GM21526 (cell line): ENCODE data around the gene GLIPR1L1.
A peak's percentile ranks its signal among the peaks of the same experiment; 100 is the strongest.

Experiments
- ATAC-seq: cut with Tn5 transposase; IDR thresholded peaks from one replicate; pipeline ENCODE4 v1.9.1; 2021; ENCODE audit warnings: moderate library complexity; ENCODE audit not compliant: unreplicated experiment, low FRiP score

GLIPR1L1 gene, protein sequence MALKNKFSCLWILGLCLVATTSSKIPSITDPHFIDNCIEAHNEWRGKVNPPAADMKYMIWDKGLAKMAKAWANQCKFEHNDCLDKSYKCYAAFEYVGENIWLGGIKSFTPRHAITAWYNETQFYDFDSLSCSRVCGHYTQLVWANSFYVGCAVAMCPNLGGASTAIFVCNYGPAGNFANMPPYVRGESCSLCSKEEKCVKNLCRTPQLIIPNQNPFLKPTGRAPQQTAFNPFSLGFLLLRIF

DNA sequence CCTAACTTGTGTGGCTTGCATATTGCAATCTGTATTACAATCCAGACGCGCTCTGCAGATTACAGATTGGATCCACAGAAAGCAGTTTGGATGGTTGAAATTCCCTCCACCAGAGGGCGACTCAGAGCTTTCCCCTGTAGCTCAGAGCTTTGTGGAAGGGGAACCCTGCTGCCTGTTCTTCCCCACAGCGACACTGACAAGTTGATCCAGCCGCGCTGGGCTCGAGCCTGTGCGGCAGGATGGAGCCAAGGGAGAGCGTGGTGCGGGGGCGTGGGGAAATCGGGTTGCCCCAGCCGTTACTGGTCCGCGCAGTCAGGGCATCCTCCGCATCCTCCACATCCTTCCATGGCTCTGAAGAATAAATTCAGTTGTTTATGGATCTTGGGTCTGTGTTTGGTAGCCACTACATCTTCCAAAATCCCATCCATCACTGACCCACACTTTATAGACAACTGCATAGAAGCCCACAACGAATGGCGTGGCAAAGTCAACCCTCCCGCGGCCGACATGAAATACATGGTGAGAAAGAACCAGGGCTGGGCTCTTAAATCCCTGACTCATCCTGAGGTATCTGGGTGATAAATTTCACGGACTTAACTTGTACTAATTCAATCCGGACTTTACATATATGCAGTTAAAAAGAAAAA, at the start of gene GLIPR1L1:
Gene GLIPR1L1 (plus strand): TSS at position 287 of the 647 bp plus-strand sequence. CDS start 59 bp downstream, at position 346.
- peak; percentile 61 for ATAC-seq

DNA sequence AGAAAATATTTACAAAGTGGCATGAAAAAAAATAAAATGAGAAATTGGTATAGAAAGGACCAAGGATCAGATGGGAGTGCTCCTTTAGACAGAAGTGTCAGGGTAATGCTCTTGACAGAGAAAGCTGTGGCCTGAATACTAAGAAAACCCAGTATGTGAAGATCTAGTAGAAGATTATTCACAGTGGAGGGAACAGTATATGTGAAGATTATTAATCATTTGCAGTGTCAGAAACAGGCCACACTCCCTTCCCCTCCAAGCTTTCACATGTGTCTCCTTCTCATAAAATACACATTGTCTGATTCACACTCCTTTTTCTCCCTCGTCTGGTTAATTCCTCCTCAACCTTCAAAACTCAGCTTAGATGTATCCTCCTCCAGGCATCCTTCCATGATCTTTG, 45.6 kb upstream of the GLIPR1L1 start:
- ATAC-seq = no peak

DNA sequence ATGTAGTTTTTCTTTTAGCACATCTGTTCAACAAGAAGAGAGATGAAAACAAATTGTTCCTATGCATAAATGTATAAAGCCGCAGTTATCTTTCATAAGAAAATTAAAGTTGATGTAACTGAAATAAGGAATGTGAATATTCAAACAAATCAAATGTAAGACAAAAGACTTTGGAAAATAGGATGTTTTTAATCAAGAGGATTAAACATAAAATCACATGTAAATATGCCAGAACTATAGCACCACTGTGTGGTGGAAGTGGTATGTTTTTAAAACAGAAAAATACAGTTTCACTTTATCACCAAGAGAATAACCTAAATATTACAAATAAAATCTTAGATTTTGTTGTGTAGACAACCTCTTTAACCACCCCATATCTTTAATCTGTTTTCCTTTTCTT, 44.7 kb upstream of the GLIPR1L1 start:
- no peak for ATAC-seq

DNA sequence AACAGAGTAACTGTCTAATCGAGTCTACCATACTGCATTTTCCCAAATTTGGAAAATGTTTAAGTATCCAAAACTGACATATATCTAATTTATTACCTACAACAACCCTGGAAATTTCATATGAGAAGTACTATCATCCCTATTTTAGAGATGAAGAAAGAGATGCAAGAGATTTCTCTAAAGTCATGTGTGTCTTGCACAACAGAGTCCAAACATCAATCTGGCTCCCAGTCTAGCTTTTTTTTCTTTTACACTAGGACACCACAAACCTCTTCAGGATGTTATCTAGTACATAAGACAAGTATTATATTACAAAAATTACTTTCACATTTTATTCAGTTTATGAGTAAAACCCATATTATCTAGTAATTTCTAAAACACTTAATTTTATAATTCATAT, 43.5 kb upstream of the GLIPR1L1 start:
- no peak for ATAC-seq

DNA sequence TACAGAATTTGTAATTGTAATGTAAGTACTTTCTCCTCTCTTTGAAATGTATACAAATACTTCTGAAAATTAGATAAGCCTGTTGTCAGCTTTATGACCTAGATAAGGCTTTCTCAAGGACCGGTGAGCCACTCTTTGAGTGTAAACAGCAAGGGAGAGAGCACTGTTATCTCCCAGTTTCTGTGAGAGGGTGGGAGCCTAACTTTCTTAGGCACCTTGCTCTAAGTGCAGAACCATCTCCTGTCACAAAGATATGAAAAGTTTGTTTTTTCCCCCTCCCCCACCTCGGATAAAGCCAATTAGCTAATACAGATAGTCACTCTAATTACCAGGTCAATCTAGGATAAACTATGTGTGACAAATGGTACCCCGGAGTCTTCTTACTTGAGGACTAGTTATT, 40.1 kb upstream of the GLIPR1L1 start:
- ATAC-seq = no peak

DNA sequence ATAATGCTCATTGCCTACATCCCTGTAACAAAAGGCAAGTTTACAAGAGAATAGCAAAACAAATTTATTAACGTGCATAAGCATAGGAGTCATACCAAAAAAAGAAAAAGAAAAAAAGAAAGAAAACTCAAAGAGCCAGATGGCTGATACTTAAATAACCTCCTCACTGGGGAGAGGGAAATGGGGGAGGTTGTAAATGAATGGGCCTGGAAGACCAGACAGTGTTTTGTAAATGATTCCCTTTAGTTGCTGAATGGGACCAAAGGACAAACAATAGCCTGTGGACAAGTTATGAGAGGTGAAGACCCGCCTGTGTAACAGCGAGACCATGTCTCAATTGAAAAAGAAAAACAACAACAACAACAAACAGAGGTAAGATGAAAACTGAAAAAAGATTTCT, 39.7 kb upstream of the GLIPR1L1 start:
- ATAC-seq = no peak

DNA sequence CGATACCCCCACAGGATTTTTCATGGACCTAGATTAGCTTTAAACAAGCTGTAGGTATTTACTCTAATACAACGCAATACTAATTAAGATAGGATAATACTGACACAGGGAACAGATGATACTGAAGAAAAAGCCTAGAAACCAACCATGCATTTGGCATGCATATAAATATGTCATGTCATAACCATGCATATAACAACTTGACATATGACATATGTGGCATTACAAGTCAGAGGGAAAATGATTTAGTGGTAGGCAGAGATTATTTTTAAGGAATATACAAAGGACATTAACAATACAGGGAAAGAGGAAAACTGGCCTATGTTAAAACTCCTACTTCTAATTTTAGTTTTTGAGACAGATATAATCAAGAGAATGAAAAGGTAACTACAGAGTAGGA, 32.2 kb upstream of the GLIPR1L1 start:
- no peak for ATAC-seq

DNA sequence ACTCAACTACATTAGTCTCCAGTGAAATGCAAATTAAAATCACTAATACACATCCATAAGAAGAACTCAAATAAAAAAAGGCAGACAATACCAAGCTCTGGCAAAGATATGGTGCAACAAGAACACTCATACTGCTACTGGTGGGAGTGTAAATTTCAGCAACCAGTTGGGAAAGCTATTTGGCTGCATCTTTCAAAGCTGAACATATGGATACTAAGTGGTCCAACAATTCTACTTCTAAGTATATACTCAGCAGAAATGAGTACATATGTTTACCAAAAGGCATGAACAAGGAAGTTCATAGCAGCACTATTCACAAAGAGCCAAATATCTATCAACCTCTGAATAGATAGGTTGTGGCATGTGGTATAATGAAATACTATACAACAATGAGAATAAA, 31.7 kb upstream of the GLIPR1L1 start:
- ATAC-seq = no peak

DNA sequence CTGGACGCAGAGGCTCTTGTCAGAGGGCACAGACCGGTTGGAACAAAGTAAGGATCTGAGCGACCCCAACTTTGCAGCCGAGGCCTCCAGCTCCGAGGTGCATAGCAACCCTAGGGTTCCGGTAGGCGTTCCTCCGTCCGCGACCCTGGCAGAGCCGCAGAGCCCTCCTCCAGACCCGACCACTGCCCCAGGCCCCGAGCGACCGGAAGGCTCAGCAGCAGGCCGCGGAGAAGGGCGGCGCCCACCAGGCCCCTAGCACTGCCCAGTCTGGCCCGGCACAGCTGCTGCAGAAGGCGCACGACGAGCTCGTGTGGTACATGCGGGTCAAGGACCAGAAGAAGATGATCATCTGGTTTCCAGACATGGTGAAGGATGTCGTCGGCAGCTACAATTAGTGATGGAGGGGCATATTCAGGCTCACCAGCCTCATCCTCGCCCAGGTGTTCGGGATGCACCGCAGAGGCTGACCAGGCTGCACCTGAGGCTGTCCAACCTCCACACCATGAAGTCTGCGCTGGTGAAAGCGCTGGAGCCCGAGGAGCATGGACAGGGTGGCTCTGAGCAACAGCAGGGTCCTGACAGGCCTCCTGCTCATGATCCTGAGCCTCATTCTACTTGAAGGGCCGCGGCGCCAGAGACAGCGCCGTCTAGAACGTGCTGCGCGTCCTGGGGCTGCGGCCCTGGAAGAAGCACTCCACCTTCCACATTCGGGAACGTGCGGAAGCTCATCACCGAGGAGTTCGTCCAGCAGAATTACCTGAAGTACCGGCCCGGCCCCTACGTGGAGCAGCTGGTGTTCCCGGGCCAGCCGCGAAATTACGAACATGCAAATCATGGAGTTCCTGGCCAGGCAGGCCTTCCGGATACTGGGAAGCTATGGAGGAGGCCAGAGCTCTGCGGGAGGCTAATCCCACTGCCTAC, 28.8 kb upstream of the GLIPR1L1 start:
- no peak for ATAC-seq

DNA sequence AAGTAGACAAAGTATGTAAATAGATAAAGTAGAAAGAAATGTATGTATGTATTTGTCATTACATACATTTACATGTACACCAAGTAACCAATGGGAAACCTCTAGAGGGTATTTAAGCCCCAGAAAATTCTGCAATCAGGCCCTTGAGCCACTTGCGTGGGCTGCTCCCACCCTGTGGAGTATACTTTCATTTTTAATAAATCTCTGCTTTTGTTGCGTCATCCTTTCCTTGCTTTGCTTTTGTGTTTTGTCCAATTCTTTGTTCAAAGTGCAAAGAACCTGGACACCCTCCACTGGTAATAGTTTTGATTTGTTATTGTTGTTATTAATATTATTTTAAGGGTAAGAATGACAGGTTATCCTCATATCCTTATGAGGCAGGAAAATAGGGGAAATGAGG, 26.2 kb upstream of the GLIPR1L1 start:
- no peak for ATAC-seq

DNA sequence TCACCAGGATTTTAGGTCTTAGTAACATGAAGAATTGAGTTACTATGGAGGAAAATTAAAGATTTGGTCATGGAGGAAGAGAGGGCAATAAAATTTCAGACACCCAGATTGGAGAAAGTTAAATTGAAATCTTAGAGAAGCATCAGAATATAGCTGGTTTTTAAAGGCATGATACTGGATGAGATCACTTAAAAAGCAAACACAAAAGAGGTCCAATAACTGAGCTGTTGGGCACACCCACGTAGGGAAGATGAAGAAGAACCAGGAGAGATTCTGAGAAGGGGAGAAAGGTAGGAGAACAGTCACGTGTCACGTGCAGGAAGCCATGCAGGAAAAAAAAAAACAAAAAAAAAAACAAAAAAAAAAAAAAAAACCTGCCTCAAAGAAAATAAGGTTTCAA, 23.1 kb upstream of the GLIPR1L1 start:
- no peak for ATAC-seq

DNA sequence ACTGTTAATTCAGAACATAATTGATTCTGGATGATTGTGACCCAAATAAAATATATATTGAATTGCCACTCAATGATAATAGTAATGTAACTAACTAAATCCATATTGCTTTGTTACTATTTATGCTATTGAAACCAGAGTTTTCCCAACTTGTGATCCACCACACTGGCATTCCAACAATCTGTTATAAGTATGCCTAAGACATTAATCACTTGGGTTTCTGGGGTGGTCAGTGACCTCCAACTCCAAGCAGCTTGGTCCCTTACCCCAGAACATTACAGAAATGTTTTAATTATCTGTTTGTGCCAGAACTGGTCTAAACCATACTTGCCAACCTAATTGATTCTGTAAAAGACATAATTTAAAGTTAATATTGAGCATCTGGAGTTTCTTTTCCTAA, 19.0 kb upstream of the GLIPR1L1 start:
- ATAC-seq = no peak

DNA sequence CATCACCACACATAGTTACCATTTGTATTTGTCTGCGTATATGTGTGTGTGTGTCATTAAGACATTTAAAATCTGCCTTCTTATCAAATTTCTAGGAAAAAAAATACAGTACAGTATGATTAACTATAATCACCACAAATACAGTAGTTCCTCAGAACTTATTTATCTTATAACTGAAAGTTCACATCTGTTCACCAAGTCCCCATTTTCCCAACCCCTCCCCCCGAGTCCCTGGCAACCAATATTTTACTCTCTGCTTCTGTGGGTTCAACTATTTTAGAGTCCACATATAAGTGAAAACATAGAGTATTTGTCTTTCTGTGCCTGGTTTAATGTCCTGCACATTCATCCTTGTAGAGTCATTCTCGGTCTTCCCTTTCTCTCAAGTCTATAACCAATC, 16.7 kb upstream of the GLIPR1L1 start:
- ATAC-seq = no peak

DNA sequence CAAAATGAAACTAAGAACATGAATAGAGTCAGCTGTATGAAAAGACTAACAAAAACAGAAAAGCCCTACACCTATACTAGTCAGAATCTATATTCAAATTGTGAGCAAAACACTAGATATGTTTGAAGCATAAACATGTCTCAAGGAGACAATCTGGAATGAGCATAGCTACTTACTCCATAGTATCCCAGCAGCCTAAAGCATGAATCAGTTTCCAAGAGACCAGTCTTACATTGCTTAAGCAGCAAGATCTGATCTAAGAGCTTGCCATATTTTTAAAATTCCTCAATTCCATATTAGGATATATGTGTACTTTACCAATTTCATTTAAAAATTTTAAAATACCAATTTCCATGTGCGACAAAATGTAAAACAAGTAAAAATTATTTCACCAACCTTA, 12.0 kb upstream of the GLIPR1L1 start:
- ATAC-seq = no peak

DNA sequence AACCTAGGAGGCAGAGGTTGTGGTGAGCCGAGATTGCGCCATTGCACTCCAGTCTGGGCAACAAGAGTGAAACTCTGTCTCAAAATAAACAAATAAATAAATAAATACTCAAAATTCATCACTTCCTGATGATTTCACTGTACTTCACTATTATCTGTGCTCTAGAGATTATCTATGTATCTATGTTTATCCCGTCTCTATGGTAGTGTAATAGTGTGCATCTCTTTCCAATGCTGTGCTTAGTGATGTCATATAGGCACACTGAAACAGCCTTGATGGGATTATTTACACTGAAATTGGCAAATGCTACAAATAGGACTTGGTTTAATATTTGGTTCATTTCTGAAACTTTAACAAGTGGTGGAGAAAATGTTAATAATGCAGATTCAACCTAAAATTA, 10.8 kb upstream of the GLIPR1L1 start:
- ATAC-seq = no peak

DNA sequence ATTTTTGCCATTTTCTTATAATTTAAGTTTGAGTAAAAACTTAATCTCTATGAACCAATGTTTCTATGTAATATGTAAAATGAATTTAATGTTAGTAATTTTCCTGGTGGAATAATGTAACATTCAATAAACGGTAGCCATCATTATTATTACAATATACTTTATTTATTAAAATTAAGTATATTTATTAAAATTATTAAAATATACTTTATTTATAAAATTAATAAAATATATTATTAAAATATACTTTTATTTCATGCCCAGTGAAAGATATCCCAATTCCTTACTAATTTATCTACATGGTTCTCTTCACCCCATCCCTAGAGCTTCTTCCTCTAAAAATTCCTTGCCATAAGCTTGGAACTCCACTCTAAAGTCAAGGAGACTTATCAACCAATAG, 6.8 kb upstream of the GLIPR1L1 start:
- ATAC-seq = no peak

DNA sequence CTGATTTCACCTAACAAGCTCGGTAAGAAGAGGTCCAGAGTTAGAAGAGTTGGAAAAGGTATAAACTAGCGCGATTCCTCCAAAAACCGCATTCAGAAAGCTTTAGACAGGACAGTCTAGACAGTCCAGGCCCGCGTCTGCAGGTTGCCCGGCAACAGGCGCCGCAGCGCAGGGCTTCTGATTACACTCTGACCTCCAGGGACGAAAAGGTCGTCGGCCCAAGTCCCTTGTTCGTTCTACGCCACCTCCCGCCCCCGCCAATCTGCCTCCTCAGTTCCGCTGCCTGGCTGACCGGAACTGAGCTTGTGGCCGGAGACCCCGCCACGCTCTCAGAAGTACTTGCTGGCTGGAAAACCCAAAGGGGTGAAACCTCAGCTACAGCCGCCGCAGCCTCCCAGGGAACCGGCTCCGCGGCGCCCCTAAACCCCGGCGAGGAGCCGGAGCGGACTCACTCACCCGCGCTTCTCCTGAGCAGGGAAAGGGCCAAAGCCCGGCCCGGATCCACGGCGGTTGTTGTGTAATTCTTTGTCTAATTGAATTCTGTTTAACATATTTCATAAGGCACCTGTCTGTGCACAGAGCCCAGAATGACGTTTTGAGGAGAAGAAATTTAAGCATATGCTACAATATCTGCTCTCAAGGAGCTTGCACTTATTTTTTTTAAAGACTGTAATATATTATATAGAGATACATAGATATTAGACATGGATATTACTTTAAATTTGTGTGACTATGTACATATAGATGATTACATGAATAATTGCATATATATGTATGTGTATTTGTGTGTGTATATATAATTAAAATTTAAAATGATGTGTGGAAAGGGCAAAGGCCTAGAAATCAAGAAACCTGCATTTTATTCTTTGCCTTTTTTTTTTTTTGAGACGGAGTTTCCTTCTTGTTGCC, 4.3 kb upstream of the GLIPR1L1 start, which contains the start of gene CAPS2:
Gene CAPS2 (minus strand): TSS at position 407 of the 909 bp plus-strand sequence. CDS start 3,826 bp downstream, outside the sequence.
- ATAC-seq = peak; percentile 91

DNA sequence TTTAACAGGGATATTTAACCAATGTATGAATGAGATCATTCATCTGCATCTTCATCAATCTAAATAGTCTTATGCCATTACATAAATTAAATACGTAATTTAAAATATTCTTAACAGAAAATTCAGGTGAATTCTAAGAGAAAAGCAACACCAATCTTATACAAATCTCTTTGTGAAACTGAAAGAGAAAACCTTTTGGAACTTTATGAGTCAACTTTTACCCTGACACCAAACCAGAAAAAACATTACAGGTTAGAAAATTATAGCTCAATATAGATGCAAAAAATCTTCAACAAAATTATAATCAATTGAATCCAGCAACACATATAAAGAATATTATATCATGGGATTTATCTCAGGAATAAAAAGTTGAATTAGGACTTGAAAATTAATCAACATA, 3.4 kb downstream of the GLIPR1L1 start:
- ATAC-seq = peak; percentile 56

DNA sequence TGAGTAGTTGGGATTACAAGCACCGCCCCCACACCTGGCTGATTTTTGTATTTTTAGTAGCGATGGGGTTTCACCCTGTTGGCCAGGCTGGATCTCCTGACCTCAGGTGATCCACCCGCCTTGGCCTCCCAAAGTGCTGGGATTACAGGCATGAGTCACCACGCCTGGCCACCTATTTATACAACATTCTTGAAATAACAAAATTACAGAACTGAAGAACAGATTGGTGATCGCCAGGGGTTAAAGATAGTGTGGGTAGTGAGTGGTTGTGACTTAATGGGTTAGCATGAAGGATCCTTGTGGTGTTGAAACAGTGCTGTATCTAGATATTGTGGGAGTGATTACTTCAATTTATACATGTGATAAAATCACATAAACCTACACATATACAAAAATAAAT, 7.4 kb downstream of the GLIPR1L1 start:
- ATAC-seq = no peak

DNA sequence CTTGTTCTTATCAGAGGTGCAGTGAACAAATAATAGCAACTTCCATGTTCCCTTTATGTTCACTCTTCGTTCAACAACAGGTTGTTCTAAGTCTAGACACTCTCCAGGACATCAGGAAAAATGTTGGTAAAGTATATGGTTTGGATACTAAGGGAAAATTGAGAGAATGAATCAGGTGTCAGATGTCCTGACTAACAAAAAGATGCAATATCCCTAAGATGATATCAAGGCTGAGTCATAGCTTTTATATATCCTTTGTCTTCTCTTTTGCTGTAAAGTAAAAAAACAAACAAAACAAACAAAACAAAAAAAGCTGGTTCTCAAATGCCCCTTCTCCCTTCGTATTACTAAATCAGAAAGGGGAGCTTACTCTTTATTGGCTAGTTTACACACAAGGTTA, 11.1 kb downstream of the GLIPR1L1 start:
- no peak for ATAC-seq
